ENCODE results near the gene TMEM63C.
"Not testable (repeated sequence)": the region's sequence is repeated elsewhere in the genome, so short reads cannot be mapped to it uniquely, and the experiment has no call there.

The TMEM63C gene

DNA sequence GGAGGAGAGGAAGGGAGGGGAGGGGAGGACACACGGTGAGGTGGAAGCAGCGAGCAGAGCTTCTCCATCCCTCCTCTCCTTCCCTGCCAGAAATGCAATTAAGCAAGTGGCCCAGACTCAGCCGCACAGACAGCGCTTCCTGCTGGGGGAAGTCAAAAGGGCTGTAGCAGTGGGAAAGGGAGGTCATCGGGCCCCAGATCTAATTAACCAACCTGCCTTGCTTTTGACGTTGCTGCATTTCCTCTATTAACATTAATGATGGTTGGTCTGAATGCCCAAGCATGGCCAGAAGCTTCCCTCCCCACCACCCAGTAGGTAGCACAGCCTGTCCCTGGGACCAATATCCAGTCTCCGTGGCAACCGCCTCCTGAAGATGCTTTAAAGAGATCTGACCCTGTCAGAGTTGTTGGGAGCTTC is 94.0 kb downstream of the TMEM63C start:
- ChIA-PET CTCF (no interaction called here), POLR2A (no interaction called here)
- no peak for DNase-seq (ENCODE audit: extremely low spot score)
- TF ChIP-seq, protein P1, sequence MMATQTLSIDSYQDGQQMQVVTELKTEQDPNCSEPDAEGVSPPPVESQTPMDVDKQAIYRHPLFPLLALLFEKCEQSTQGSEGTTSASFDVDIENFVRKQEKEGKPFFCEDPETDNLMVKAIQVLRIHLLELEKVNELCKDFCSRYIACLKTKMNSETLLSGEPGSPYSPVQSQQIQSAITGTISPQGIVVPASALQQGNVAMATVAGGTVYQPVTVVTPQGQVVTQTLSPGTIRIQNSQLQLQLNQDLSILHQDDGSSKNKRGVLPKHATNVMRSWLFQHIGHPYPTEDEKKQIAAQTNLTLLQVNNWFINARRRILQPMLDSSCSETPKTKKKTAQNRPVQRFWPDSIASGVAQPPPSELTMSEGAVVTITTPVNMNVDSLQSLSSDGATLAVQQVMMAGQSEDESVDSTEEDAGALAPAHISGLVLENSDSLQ (IDR thresholded peaks at IDR 0.05) = no peak
- TF ChIP-seq HDGF (IDR thresholded peaks at IDR 0.05; ENCODE audit: borderline replicate concordance) (no peak), FOXA1 (IDR thresholded peaks at IDR 0.05) (no peak), TARDBP (IDR thresholded peaks at IDR 0.05) (no peak), FOXK2 (IDR thresholded peaks at IDR 0.05) (no peak), BHLHE40 (IDR thresholded peaks at IDR 0.05; ENCODE audit: borderline replicate concordance) (no peak), ZNF384 (IDR thresholded peaks at IDR 0.05) (no peak), CTBP1 (IDR thresholded peaks at IDR 0.05; ENCODE audit: borderline replicate concordance) (no peak), NFRKB (IDR thresholded peaks at IDR 0.05) (no peak), SP1 (IDR thresholded peaks at IDR 0.05) (no peak)

DNA sequence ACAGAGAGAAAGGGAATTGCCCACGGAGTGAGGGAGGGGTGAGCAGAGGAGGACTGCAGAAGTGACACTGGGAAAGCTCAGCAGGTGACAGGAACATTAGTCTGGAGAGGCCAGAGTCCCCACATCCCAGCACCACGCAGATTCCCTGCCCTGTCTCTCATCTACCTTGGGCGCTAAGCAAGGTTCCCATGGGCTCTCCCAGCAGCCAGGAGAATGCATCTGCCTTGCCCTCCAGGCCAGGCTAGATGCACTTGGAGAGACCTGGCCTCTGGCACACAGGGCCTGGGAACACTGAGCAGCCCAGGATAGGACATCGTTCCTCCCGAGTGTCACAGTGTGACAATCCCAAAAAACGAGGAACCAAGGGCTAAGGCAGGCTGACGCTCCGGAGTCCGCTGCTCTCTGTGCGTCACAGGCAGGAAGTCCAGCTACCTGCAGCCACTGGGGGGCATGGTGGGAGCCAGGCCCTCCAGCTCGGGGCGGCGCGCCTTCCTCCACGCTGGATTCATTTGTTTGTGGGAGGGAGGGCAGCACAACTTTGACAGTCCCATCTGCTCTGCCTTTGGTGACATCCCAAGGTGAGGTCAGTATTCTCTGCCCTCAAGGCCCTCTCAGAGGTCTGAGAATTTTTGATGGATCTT is 94.8 kb downstream of the TMEM63C start:
- ChIA-PET POLR2A (interaction anchor here (1.1 kb wide), 1 partner anchor 181 kb away, joined by 4 read pairs; the partner anchor contains the start of gene VIPAS39), CTCF (no interaction called here)
- DNase-seq (ENCODE audit: extremely low spot score) = no peak
- no peak for TF ChIP-seq SUZ12 (IDR thresholded peaks at IDR 0.05)
- TF ChIP-seq LEF1 (IDR thresholded peaks at IDR 0.05; ENCODE audit: borderline replicate concordance) = no peak
- TF ChIP-seq FOXK2 (IDR thresholded peaks at IDR 0.05) = no peak
- no peak for TF ChIP-seq TARDBP (IDR thresholded peaks at IDR 0.05)
- no peak for TF ChIP-seq FOXM1 (IDR thresholded peaks at IDR 0.05; ENCODE audit: borderline replicate concordance)
- no peak for TF ChIP-seq FOXA1 (IDR thresholded peaks at IDR 0.05)
- TF ChIP-seq NFRKB (IDR thresholded peaks at IDR 0.05) = no peak
- TF ChIP-seq, protein P1 (IDR thresholded peaks at IDR 0.05) = no peak
- TF ChIP-seq CTBP1 (IDR thresholded peaks at IDR 0.05; ENCODE audit: borderline replicate concordance) = no peak
- no peak for TF ChIP-seq ELF4 (IDR thresholded peaks at IDR 0.05)
- TF ChIP-seq SP1 (IDR thresholded peaks at IDR 0.05) = no peak
- TF ChIP-seq L3MBTL2 (conservative IDR thresholded peaks at IDR 0.05) = no peak
- no peak for TF ChIP-seq HDGF (IDR thresholded peaks at IDR 0.05; ENCODE audit: borderline replicate concordance)
- TF ChIP-seq BHLHE40 (IDR thresholded peaks at IDR 0.05; ENCODE audit: borderline replicate concordance) = no peak
- no peak for TF ChIP-seq ZNF384 (IDR thresholded peaks at IDR 0.05)

DNA sequence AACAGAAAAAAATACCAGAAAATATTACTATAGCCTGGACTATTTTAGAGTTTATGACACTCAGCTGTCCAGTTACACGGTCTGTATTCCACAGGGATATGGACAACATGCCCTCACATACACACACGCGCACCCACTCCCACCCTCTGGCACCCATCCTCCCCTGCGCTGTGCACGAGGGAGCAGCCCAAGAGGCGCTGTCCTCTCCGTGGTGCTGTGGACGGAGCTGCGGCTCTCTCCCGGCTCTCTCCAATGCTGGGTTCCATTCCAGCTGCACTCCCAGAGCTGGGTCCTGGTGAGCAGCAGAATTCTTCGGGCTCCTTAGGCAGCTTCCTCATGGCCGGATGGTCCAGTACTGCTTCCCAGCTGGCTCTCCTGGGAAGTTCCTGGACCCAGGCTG is 95.4 kb downstream of the TMEM63C start:
- no peak for DNase-seq (ENCODE audit: extremely low spot score)
- TF ChIP-seq CTBP1 (IDR thresholded peaks at IDR 0.05; ENCODE audit: borderline replicate concordance) (no peak), FOXA1 (IDR thresholded peaks at IDR 0.05) (no peak), TARDBP (IDR thresholded peaks at IDR 0.05) (no peak), LEF1 (IDR thresholded peaks at IDR 0.05; ENCODE audit: borderline replicate concordance) (no peak), NFRKB (IDR thresholded peaks at IDR 0.05) (no peak), L3MBTL2 (conservative IDR thresholded peaks at IDR 0.05) (no peak), FOXM1 (IDR thresholded peaks at IDR 0.05; ENCODE audit: borderline replicate concordance) (no peak), SP1 (IDR thresholded peaks at IDR 0.05) (no peak), ARNT (IDR thresholded peaks at IDR 0.05) (no peak), HDGF (IDR thresholded peaks at IDR 0.05; ENCODE audit: borderline replicate concordance) (no peak), SUZ12 (IDR thresholded peaks at IDR 0.05) (no peak), ZNF384 (IDR thresholded peaks at IDR 0.05) (no peak), ELF4 (IDR thresholded peaks at IDR 0.05) (no peak), FOXK2 (IDR thresholded peaks at IDR 0.05) (no peak), BHLHE40 (IDR thresholded peaks at IDR 0.05; ENCODE audit: borderline replicate concordance) (no peak)
- TF ChIP-seq, protein P1 (IDR thresholded peaks at IDR 0.05) = no peak
- CTCF ChIA-PET = no interaction called here

DNA sequence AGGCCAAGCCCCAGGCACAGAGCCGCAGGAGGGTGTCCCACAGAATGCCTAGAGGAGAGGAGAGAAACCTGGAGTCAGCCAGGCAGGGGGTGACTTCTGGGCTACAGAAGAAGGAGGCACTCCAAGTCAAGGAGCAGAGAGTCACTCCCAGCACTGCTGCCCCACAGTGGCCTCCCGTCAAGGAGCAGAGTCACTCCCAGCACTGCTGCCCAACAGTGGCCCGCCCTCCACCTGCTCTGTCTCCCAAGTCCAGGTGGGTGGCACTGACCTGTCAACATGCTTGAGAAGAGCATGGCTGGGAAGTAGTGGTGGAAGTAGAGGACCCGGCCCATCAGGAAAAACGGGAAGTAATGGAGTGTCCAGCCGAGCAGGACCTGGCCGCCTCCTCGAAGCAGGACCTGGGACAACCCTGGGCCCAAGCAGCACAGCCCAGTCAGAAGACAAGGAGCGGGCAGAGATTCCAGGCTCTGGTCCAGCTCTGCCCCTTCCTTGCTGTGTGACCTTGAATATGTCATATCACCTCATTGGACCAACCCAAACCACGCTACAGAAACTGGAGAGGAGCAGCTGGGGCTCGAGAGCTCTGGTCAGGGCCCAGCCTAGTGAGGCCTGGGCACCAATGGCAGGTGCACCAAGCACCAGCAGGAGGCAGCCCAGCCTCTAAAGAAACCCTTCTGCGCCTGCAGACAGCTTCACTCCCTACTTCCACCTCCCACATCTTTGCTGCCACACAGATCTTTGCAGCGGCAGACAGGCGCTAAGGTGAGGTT is 97.0 kb downstream of the TMEM63C start:
- TF ChIP-seq, protein P1 (IDR thresholded peaks at IDR 0.05) = no peak
- TF ChIP-seq ARNT (IDR thresholded peaks at IDR 0.05) (no peak), FOXK2 (IDR thresholded peaks at IDR 0.05) (no peak), TARDBP (IDR thresholded peaks at IDR 0.05) (no peak), FOXM1 (IDR thresholded peaks at IDR 0.05; ENCODE audit: borderline replicate concordance) (no peak), L3MBTL2 (conservative IDR thresholded peaks at IDR 0.05) (no peak), SP1 (IDR thresholded peaks at IDR 0.05) (no peak), ZNF384 (IDR thresholded peaks at IDR 0.05) (no peak), FOXA1 (IDR thresholded peaks at IDR 0.05) (no peak), CTBP1 (IDR thresholded peaks at IDR 0.05; ENCODE audit: borderline replicate concordance) (no peak)
- ChIA-PET POLR2A (no interaction called here), CTCF (no interaction called here)
- DNase-seq (ENCODE audit: extremely low spot score) = no peak

More for the DNA sequence above, 95.4 kb downstream of the TMEM63C start:
- POLR2A ChIA-PET = interaction anchor here (1.1 kb wide), 1 partner anchor 180 kb away, joined by 4 read pairs; the partner anchor contains the start of gene VIPAS39

DNA sequence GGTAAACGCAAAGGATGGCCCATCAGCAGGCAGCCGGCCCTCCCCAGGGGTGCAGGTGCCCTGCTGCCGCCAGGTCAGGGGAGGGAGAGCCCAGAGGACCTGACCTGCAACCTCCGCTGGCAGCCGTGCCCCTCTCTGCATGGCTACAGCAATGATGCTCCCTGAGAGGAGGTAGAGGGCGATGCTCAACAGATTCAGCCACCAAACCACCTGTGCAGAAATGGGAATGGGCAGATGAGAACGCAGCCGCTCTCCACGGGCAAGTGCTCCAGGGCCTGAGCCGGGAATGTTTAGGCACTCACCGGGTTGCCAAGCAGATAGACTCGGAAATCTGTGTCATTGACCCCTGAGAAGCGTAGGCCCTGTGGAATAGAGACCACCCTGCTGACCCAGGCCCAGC is 98.1 kb downstream of the TMEM63C start:
- DNase-seq (ENCODE audit: extremely low spot score) = no peak
- POLR2A ChIA-PET = no interaction called here
- CTCF ChIA-PET = no interaction called here
- TF ChIP-seq TARDBP (IDR thresholded peaks at IDR 0.05) = no peak
- TF ChIP-seq ZNF384 (IDR thresholded peaks at IDR 0.05) = no peak
- no peak for TF ChIP-seq SUZ12 (IDR thresholded peaks at IDR 0.05)
- no peak for TF ChIP-seq SP1 (IDR thresholded peaks at IDR 0.05)
- no peak for TF ChIP-seq CTBP1 (IDR thresholded peaks at IDR 0.05; ENCODE audit: borderline replicate concordance)
- TF ChIP-seq FOXM1 (IDR thresholded peaks at IDR 0.05; ENCODE audit: borderline replicate concordance) = no peak
- TF ChIP-seq NFRKB (IDR thresholded peaks at IDR 0.05) = no peak
- TF ChIP-seq ELF4 (IDR thresholded peaks at IDR 0.05) = no peak
- no peak for TF ChIP-seq ARNT (IDR thresholded peaks at IDR 0.05)
- no peak for TF ChIP-seq FOXA1 (IDR thresholded peaks at IDR 0.05)
- no peak for TF ChIP-seq FOXK2 (IDR thresholded peaks at IDR 0.05)
- TF ChIP-seq L3MBTL2 (conservative IDR thresholded peaks at IDR 0.05) = no peak
- TF ChIP-seq, protein P1 (IDR thresholded peaks at IDR 0.05) = no peak
- TF ChIP-seq HDGF (IDR thresholded peaks at IDR 0.05; ENCODE audit: borderline replicate concordance) = no peak
- no peak for TF ChIP-seq BHLHE40 (IDR thresholded peaks at IDR 0.05; ENCODE audit: borderline replicate concordance)
- TF ChIP-seq LEF1 (IDR thresholded peaks at IDR 0.05; ENCODE audit: borderline replicate concordance) = no peak

DNA sequence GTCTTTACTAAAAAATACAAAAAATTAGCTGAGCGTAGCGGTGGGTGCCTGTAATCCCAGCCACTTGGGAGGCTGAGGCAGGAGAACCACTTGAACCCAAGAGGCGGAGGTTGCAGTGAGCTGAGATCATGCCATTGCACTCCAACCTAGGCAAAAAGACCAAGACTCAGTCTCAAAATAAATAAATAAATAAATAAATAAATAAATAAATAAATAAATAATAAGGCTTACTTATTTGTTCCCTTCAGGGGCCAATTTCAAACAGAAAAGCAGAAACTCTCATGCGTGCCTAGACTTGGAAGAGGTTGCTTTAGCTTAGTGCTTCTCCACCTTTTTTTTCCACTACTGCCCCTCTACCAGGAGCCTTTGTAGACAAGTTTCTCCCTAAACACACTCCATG is 99.3 kb downstream of the TMEM63C start:
- CTCF ChIA-PET; DNase-seq (ENCODE audit: extremely low spot score): not testable (repeated sequence)
- POLR2A ChIA-PET = interaction anchor here (1.0 kb wide), 1 partner anchor 40 kb away, joined by 4 read pairs; the partner anchor contains the start of genes GSTZ1 and POMT2
